ENCODE results near the gene TCEA2. TPM values are rescaled to one million over a fixed set of nuclear protein-coding genes. Genes with fewer than 3 reads are reported as not detected.

The TCEA2 gene
- total RNA-seq, 2 experiments from 2014 or later, result 36.4 to 71.2 TPM

- H3K4me3 ChIP-seq (ENCODE audit: low read depth, low read length, poor library complexity, severe bottlenecking), result peak overlapping the region; percentile 45
- H3K4me2 ChIP-seq (ENCODE audit: low read length), result peak overlapping the region; percentile 72
- DNase-seq (ENCODE audit: low spot score), result no peak
- POLR2A ChIA-PET, result no interaction called here
- peaks cover 7% of the 10 kb centered on the region; the same call in 1 of the 2 replicates for H3K79me2 ChIP-seq (ENCODE audit: insufficient read depth, low read depth, low read length)
- H3K4me1 ChIP-seq (ENCODE audit: insufficient read depth, low read length, poor library complexity, severe bottlenecking), result peaks cover 25% of the 10 kb centered on the region
- BruUV-seq (replicated peaks), result no TSS peak
- H4K20me1 ChIP-seq (ENCODE audit: insufficient read depth, low read length), result no peaks in the 10 kb centered on the region
- no peak overlapping the region for H2AFZ ChIP-seq (ENCODE audit: low read length)
- no peak overlapping the region for H3K27ac ChIP-seq (ENCODE audit: low read depth, low read length, poor library complexity, severe bottlenecking)
- CTCF ChIA-PET (ENCODE audit: unreplicated experiment), result interaction anchor here (0.6 kb wide), 1 partner anchor 133 kb away, joined by 3 read pairs; no protein-coding TSS in a partner anchor
- TF ChIP-seq CTCF (conservative IDR thresholded peaks at IDR 0.05; ENCODE audit: low read length) (no peak), EZH2phosphoT487 (IDR thresholded peaks at IDR 0.05; ENCODE audit: borderline replicate concordance, low read depth, low read length) (no peak)
- no peaks in the 10 kb centered on the region for H3K9me3 ChIP-seq (ENCODE audit: low read length)
- no peaks in the 10 kb centered on the region for H3K36me3 ChIP-seq (ENCODE audit: insufficient read depth, low read length)
- intact Hi-C loops (cut with micrococcal nuclease; ENCODE audit: unreplicated experiment), result loop anchor here (1.0 kb wide), 2 partner anchors 29 to 37 kb away; no protein-coding TSS in a partner anchor
- no peaks in the 10 kb centered on the region for H3K9me2 ChIP-seq (ENCODE audit: insufficient read depth, low read length)
These were observed 19.9 kb downstream of the TCEA2 start for GRCh38 chr20:64082820-64083377.

- intact Hi-C loops (cut with micrococcal nuclease; ENCODE audit: unreplicated experiment), result loop anchor here (1.0 kb wide), 2 partner anchors 29 to 37 kb away; no protein-coding TSS in a partner anchor
- H3K9me2 ChIP-seq (ENCODE audit: insufficient read depth, low read length), result no peaks in the 10 kb centered on the region
- H3K4me1 ChIP-seq (ENCODE audit: insufficient read depth, low read length, poor library complexity, severe bottlenecking), result peaks cover 21% of the 10 kb centered on the region
These were observed 20.4 kb downstream of the TCEA2 start for GRCh38 chr20:64083378-64083803.

More at GRCh38 chr20:64083378-64083803, 20.4 kb downstream of the TCEA2 start:
- H3K36me3 ChIP-seq (ENCODE audit: insufficient read depth, low read length), result no peaks in the 10 kb centered on the region
- peak overlapping the region; percentile 45 for H3K4me3 ChIP-seq (ENCODE audit: low read depth, low read length, poor library complexity, severe bottlenecking)
- CTCF ChIA-PET (ENCODE audit: unreplicated experiment), result interaction anchor here (0.6 kb wide), 1 partner anchor 132 kb away, joined by 3 read pairs; no protein-coding TSS in a partner anchor
- BruUV-seq (replicated peaks), result no TSS peak
- peak overlapping the region; percentile 72 for H3K4me2 ChIP-seq (ENCODE audit: low read length)
- no peak overlapping the region for H2AFZ ChIP-seq (ENCODE audit: low read length)
- peaks cover 7% of the 10 kb centered on the region; the same call in 1 of the 2 replicates for H3K79me2 ChIP-seq (ENCODE audit: insufficient read depth, low read depth, low read length)
- DNase-seq (ENCODE audit: low spot score), result peak; percentile 66
- no peaks in the 10 kb centered on the region for H3K9me3 ChIP-seq (ENCODE audit: low read length)
- no peak overlapping the region for H3K27ac ChIP-seq (ENCODE audit: low read depth, low read length, poor library complexity, severe bottlenecking)
- no peaks in the 10 kb centered on the region for H4K20me1 ChIP-seq (ENCODE audit: insufficient read depth, low read length)
- TF ChIP-seq EZH2phosphoT487 (IDR thresholded peaks at IDR 0.05; ENCODE audit: borderline replicate concordance, low read depth, low read length) (no peak), CTCF (conservative IDR thresholded peaks at IDR 0.05; ENCODE audit: low read length) (peak; percentile 62)
- POLR2A ChIA-PET, result no interaction called here
